Astrocyte (in vitro differentiated cells and primary cell): Measurements from ENCODE around the gene RTL10.

Experiments used
- CTCF ChIP-seq: IDR thresholded peaks from 2 replicates; pipeline ENCODE4 v1.5.1; 2011; ENCODE audit warnings: low read depth, mild to moderate bottlenecking, inconsistent platforms, low read length, moderate library complexity; ENCODE audit not compliant: insufficient read depth
- EZH2 ChIP-seq: IDR thresholded peaks from 2 replicates; pipeline ENCODE4 v1.6.1; 2012; ENCODE audit warnings: mild to moderate bottlenecking, low read length, inconsistent platforms; ENCODE audit not compliant: insufficient read depth

- TF ChIP-seq CTCF, result no peak
- no peak for TF ChIP-seq EZH2
Observed at GRCh38 chr22:19807914-19808872, 46.5 kb downstream of the RTL10 start.
